ENCODE data around the gene CHAC1.

DNA sequence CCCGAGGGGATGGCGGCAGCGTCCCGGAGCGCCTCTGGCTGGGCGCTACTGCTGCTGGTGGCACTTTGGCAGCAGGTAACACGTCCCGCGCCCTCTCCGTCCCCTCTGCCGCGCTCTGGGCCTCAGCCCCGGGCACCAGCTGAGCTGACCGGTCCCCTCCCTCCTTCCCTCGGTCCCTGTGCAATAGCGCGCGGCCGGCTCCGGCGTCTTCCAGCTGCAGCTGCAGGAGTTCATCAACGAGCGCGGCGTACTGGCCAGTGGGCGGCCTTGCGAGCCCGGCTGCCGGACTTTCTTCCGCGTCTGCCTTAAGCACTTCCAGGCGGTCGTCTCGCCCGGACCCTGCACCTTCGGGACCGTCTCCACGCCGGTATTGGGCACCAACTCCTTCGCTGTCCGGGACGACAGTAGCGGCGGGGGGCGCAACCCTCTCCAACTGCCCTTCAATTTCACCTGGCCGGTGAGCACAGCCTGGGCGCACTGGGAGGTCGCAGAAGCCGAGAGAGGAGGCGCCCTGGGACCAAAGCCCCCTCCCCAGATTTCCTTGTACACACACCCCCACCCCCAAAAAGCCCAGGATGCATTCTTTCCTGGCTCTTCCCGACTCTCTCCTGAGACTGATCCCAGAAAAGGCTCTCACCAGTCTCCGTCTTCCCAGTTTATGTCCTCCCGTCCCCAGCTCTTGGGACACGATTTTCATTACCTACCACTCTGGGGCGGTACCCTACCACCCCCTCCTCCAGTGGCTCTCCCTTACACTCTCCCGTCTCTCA is 23.4 kb upstream of the CHAC1 start:
- TF ChIP-seq, protein P1, sequence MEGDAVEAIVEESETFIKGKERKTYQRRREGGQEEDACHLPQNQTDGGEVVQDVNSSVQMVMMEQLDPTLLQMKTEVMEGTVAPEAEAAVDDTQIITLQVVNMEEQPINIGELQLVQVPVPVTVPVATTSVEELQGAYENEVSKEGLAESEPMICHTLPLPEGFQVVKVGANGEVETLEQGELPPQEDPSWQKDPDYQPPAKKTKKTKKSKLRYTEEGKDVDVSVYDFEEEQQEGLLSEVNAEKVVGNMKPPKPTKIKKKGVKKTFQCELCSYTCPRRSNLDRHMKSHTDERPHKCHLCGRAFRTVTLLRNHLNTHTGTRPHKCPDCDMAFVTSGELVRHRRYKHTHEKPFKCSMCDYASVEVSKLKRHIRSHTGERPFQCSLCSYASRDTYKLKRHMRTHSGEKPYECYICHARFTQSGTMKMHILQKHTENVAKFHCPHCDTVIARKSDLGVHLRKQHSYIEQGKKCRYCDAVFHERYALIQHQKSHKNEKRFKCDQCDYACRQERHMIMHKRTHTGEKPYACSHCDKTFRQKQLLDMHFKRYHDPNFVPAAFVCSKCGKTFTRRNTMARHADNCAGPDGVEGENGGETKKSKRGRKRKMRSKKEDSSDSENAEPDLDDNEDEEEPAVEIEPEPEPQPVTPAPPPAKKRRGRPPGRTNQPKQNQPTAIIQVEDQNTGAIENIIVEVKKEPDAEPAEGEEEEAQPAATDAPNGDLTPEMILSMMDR (IDR thresholded peaks at IDR 0.05; ENCODE audit: low read length): no peak
- no peak for TF ChIP-seq EZH2 (IDR thresholded peaks at IDR 0.05; ENCODE audit: borderline replicate concordance, low read length)
